Neutrophil (primary cell): Measurements from ENCODE around the gene AKT1S1.

Source experiments
- H3K27ac ChIP-seq: fragments of 200-600 bp; sonication (generic); 2 replicates; pipeline ENCODE4 v1.5.1; 2016; ENCODE audit warnings: mild to moderate bottlenecking, moderate library complexity
- H3K27me3 ChIP-seq: fragments of 200-600 bp; sonication (generic); 2 replicates; pipeline ENCODE4 v1.6.0; 2016; ENCODE audit warnings: mild to moderate bottlenecking
- H3K36me3 ChIP-seq: fragments of 200-600 bp; sonication (generic); 2 replicates; pipeline ENCODE4 v1.5.1; 2017
- H3K4me1 ChIP-seq, 2 experiments: fragments of 200-600 bp in 1 of 2; sonication (generic) in 1 of 2; 1 replicate in 1 of 2; 2 replicates in 1 of 2; pipeline versions ENCODE4 v1.5.1 to v1.6.1; 2013 to 2016; ENCODE audit warnings: low read depth in 1 of 2, low read length in 1 of 2, mild to moderate bottlenecking in 1 of 2, moderate library complexity in 1 of 2; ENCODE audit not compliant: control insufficient read depth in 1 of 2, insufficient read depth in 1 of 2
- H3K4me3 ChIP-seq, 2 experiments: fragments of 200-600 bp in 1 of 2; sonication (generic) in 1 of 2; 1 replicate in 1 of 2; 2 replicates in 1 of 2; pipeline ENCODE4 v1.5.1; 2013 to 2016; ENCODE audit warnings: low read depth in 1 of 2, low read length in 1 of 2, mild to moderate bottlenecking in 1 of 2, moderate library complexity in 1 of 2
- H3K9me3 ChIP-seq: fragments of 200-600 bp; sonication (generic); 2 replicates; pipeline ENCODE4 v1.5.1; 2016
- TF ChIP-seq, protein P1 (sequence below): fragments of 200-600 bp; sonication (generic); IDR thresholded peaks from 2 replicates; pipeline ENCODE4 v1.5.1; 2016; ENCODE audit warnings: antibody characterized with exemption

Gene AKT1S1

DNA sequence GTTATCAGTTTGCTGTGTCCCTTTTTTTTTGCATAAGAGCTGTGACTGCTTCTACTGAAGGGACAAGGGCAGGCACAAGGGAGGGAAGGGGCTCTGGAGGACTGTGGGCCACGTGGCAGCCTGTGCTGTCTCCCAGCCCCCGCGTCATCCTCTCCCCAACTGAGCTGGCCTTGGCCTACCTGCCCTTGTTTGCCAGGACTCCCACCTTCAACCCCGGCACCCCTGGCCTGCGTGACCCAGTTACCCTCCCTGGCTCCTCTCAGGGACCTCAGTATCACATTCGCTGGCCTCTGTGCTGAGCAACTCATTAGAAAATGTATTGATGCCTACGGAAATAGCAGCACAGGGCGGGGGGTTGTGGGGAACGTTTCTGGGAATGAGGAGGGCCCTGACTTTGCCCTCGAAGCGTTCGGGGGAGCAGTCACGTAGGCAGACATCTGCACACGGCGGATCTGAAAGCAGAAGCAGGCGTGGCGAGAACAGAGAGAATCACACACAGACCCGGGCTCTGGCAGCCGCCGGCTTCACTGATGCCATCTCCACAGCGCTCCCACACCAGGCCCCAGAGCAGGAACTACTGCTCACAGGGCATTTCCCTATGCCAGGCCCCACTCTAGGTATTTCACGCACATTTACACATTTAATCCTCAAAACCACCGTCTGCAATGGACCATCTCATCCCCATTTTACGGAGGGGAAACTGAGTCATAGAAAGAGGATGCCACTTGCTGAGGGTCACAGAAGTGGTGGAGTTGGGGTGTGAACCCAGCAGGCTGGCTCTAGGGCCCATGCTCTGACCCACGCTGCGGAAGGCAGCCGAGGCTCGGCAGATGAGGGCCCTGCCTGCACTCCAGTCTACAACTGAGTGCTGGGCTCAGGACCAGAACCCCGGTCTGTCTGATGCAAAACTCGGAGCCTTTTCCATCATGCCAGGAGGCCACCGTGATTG, 46.2 kb upstream of the AKT1S1 start:
- H3K4me3 ChIP-seq = no peak overlapping the region
- H3K4me1 ChIP-seq = peaks cover 1 to 11% of the 10 kb centered on the region in 2 experiments
- H3K36me3 ChIP-seq = peaks cover 42% of the 10 kb centered on the region
- TF ChIP-seq, protein P1, sequence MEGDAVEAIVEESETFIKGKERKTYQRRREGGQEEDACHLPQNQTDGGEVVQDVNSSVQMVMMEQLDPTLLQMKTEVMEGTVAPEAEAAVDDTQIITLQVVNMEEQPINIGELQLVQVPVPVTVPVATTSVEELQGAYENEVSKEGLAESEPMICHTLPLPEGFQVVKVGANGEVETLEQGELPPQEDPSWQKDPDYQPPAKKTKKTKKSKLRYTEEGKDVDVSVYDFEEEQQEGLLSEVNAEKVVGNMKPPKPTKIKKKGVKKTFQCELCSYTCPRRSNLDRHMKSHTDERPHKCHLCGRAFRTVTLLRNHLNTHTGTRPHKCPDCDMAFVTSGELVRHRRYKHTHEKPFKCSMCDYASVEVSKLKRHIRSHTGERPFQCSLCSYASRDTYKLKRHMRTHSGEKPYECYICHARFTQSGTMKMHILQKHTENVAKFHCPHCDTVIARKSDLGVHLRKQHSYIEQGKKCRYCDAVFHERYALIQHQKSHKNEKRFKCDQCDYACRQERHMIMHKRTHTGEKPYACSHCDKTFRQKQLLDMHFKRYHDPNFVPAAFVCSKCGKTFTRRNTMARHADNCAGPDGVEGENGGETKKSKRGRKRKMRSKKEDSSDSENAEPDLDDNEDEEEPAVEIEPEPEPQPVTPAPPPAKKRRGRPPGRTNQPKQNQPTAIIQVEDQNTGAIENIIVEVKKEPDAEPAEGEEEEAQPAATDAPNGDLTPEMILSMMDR = no peak
- H3K9me3 ChIP-seq = no peaks in the 10 kb centered on the region
- no peaks in the 10 kb centered on the region for H3K27me3 ChIP-seq
- no peak overlapping the region for H3K27ac ChIP-seq

DNA sequence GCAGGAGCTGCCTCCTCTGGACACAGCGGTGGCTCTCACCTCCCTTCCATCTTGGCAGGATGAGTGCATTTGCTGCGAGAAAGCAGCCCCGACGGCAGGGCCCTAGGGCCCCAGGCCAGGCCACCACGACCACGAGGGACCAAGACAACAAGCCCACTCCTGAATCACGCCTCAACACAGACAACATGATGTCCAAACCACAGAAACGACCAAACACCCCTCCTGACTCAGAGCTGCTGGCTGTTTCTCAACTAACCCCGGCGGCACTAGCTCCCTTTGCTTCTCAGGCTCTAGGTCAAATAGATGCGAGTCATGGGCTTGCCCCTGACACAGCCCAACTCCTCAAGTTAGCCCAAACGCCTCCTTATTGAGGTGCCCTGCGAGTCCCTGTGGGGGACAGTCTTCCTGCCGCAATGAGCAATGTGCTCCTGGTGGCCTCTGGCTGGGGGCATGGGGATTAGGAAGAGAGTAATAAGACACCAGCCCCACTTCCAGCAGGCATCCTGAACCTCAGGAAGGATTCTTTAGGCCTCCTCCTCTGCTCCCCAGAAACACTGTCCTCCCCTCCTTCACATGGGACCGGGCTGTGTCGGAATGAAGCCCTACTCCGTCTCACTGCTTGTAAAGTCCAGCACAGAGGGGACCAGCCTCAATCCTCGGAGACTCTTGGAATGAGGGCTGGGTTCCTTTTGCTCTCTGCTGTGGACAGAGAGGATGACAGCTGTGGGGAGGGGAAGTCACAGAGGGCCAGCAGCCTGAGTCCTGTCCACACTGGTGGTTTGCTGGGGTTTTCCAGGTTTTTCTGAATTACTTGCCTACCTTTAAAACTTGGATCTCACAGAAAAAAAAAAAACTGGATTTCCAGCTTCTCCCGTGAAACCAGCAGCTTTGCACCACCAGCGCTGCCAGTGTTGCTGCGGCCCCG, 45.0 kb upstream of the AKT1S1 start:
- no peak overlapping the region for H3K27ac ChIP-seq

DNA sequence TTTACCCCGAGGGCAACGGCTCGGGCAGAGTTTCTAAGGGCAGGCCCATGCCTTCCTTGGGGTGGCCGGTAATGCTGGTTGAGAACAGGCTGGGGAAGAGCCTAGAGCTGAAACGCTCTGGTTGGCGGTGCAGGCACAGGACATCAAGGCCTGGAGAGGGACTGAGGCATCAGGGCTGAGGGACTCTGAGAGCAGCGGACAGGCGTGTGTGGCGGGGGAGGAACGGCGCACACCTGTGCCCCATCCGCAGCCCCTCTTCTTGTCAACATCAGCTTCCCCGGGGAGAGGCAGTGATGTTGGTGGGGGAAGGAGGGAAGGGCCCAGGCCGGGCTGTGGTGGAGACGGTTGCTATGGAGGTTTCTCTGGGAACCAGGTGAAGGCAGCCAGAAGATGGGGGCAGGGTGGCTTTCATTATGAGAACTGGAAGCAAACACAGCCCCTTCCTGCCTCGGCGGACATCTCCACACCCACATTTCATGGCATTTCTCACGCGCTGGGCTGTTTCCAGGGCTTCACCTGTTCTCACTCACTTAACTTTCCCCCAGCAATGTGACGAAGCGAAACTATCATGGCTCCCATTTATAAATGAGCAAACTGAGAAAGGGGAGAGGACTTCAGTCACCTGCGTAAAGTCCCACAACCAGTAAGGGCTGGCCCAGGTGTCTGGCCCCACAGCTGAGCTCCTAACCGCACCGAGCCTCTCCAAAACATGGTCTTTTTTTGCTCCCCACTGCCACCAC, 43.6 kb upstream of the AKT1S1 start:
- no peaks in the 10 kb centered on the region for H3K9me3 ChIP-seq
- H3K36me3 ChIP-seq = peaks cover 42% of the 10 kb centered on the region
- H3K4me3 ChIP-seq = no peak overlapping the region
- H3K27ac ChIP-seq = no peak overlapping the region
- no peaks in the 10 kb centered on the region for H3K27me3 ChIP-seq
- TF ChIP-seq, protein P1 = no peak
- peaks cover 17 to 18% of the 10 kb centered on the region in 2 experiments for H3K4me1 ChIP-seq

More for the DNA sequence above, 45.0 kb upstream of the AKT1S1 start:
- H3K4me3 ChIP-seq = no peak overlapping the region
- H3K9me3 ChIP-seq = no peaks in the 10 kb centered on the region
- no peaks in the 10 kb centered on the region for H3K27me3 ChIP-seq
- peaks cover 11 to 14% of the 10 kb centered on the region in 2 experiments for H3K4me1 ChIP-seq
- TF ChIP-seq, protein P1 = no peak
- H3K36me3 ChIP-seq = peaks cover 42% of the 10 kb centered on the region

DNA sequence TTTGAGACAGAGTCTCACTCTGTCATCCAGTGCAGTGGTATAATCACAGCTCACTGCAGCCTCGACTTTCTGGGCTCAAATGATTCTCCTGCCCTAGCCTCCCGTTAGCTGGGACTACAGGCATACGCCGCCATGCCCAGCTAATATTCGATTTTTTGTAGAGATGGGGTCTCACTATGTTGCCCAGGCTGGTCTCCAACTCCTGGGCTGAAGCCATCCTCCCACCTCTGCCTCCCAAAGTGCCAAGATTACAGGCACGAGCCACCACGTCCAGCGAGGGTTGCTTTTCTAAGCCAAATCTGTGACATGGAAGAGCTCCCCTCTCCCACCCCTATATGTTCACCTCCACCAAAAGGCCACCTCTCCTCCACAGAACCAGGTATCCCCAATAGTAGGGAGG, 40.9 kb upstream of the AKT1S1 start:
- no peaks in the 10 kb centered on the region for H3K27me3 ChIP-seq

More for the DNA sequence above, 40.9 kb upstream of the AKT1S1 start:
- Histone ChIP-seq H3K9me3 (no peaks in the 10 kb centered on the region), H3K36me3 (peaks cover 38% of the 10 kb centered on the region), H3K4me1 (peaks cover 17 to 18% of the 10 kb centered on the region in 2 experiments), H3K27ac (peak overlapping the region; percentile 70), H3K4me3 (no peak overlapping the region)
- TF ChIP-seq, protein P1 = no peak
